WTC11 (cell line): ENCODE measurements around the gene PRR7.

Experiments used
- ARID4B ChIP-seq: sonication (generic); formaldehyde crosslinking; IDR thresholded peaks from 2 replicates; pipeline ENCODE4 v1.8.0; 2023; ENCODE audit warnings: missing genetic modification reagents, mild to moderate bottlenecking, borderline replicate concordance
- CREM ChIP-seq: sonication (generic); formaldehyde crosslinking; IDR thresholded peaks from 2 replicates; pipeline ENCODE4 v1.8.1; 2022; ENCODE audit warnings: mild to moderate bottlenecking, missing genetic modification reagents, moderate library complexity
- FOXP1 ChIP-seq: sonication (generic); formaldehyde crosslinking; IDR thresholded peaks from 2 replicates; pipeline ENCODE4 v1.8.0; 2022; ENCODE audit warnings: missing genetic modification reagents, mild to moderate bottlenecking, moderate library complexity, borderline replicate concordance
- JUN ChIP-seq: sonication (generic); formaldehyde crosslinking; IDR thresholded peaks from 2 replicates; pipeline ENCODE4 v1.8.0; 2023; ENCODE audit warnings: mild to moderate bottlenecking, missing genetic modification reagents
- PRRX2 ChIP-seq: fragments of 250-450 bp; sonication (Bioruptor Pico); IDR thresholded peaks from 2 replicates; pipeline ENCODE4 v1.8.0; 2021; ENCODE audit warnings: mild to moderate bottlenecking
- RELA ChIP-seq: sonication (generic); formaldehyde crosslinking; IDR thresholded peaks from 2 replicates; pipeline ENCODE4 v1.8.1; 2022; ENCODE audit warnings: missing genetic modification reagents, mild to moderate bottlenecking, borderline replicate concordance
- USF1 ChIP-seq: sonication (generic); formaldehyde crosslinking; IDR thresholded peaks from 2 replicates; pipeline ENCODE4 v1.8.0; 2022; ENCODE audit warnings: mild to moderate bottlenecking, missing genetic modification reagents
- ZNF671 ChIP-seq: fragments of 250-450 bp; sonication (Bioruptor Pico); IDR thresholded peaks from 2 replicates; pipeline ENCODE4 v1.8.0; 2021; ENCODE audit warnings: mild to moderate bottlenecking
- TF ChIP-seq, protein P1 (sequence below): sonication (generic); formaldehyde crosslinking; conservative IDR thresholded peaks from 2 replicates; pipeline ENCODE4 v1.8.1; 2022; ENCODE audit warnings: mild to moderate bottlenecking, missing genetic modification reagents
- TF ChIP-seq, protein P2 (sequence below): fragments of 200-600 bp; IDR thresholded peaks from 2 replicates; pipeline ENCODE4 v1.8.0; 2022; ENCODE audit warnings: antibody characterized with exemption
- TF ChIP-seq, protein P3 (sequence below): sonication (generic); formaldehyde crosslinking; IDR thresholded peaks from 2 replicates; pipeline ENCODE4 v1.8.0; 2022; ENCODE audit warnings: mild to moderate bottlenecking, missing genetic modification reagents

- TF ChIP-seq, protein P1, sequence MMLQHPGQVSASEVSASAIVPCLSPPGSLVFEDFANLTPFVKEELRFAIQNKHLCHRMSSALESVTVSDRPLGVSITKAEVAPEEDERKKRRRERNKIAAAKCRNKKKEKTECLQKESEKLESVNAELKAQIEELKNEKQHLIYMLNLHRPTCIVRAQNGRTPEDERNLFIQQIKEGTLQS (CRISPR knock-in tag): no peak
- TF ChIP-seq CREM (CRISPR knock-in tag) (no peak), RELA (CRISPR knock-in tag) (no peak), ARID4B (no peak), ZNF671 (no peak), PRRX2 (CRISPR knock-in tag) (no peak; the same call in 1 of the 2 replicates), USF1 (CRISPR knock-in tag) (no peak), JUN (no peak), FOXP1 (CRISPR knock-in tag) (0 out of 2 replicates have a peak, but pooled peaks have one; percentile 28)
- TF ChIP-seq, protein P2, sequence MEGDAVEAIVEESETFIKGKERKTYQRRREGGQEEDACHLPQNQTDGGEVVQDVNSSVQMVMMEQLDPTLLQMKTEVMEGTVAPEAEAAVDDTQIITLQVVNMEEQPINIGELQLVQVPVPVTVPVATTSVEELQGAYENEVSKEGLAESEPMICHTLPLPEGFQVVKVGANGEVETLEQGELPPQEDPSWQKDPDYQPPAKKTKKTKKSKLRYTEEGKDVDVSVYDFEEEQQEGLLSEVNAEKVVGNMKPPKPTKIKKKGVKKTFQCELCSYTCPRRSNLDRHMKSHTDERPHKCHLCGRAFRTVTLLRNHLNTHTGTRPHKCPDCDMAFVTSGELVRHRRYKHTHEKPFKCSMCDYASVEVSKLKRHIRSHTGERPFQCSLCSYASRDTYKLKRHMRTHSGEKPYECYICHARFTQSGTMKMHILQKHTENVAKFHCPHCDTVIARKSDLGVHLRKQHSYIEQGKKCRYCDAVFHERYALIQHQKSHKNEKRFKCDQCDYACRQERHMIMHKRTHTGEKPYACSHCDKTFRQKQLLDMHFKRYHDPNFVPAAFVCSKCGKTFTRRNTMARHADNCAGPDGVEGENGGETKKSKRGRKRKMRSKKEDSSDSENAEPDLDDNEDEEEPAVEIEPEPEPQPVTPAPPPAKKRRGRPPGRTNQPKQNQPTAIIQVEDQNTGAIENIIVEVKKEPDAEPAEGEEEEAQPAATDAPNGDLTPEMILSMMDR: no peak; the same call in 1 of the 2 replicates
- TF ChIP-seq, protein P3, sequence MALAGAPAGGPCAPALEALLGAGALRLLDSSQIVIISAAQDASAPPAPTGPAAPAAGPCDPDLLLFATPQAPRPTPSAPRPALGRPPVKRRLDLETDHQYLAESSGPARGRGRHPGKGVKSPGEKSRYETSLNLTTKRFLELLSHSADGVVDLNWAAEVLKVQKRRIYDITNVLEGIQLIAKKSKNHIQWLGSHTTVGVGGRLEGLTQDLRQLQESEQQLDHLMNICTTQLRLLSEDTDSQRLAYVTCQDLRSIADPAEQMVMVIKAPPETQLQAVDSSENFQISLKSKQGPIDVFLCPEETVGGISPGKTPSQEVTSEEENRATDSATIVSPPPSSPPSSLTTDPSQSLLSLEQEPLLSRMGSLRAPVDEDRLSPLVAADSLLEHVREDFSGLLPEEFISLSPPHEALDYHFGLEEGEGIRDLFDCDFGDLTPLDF (CRISPR knock-in tag): no peak
These were observed 48.0 kb downstream of the PRR7 start for GRCh38 chr5:177494346-177495195.
